Measurements from ENCODE around the gene EIF4G3.

The EIF4G3 gene

GRCh38 chr1:20987831-20988825 is 188.6 kb downstream of the EIF4G3 start:
- H3K4me3 ChIP-seq (ENCODE audit: low read length): no peak overlapping the region
- H3K4me1 ChIP-seq (ENCODE audit: insufficient read depth, low read length): peaks cover 7% of the 10 kb centered on the region
- no peak overlapping the region for H3K9ac ChIP-seq (ENCODE audit: low read depth, low read length)
- no peaks in the 10 kb centered on the region for H3K27me3 ChIP-seq (ENCODE audit: insufficient read depth, low read length)
- H3K9me3 ChIP-seq (ENCODE audit: insufficient read depth, low read depth, low read length): no peaks in the 10 kb centered on the region
- H3K36me3 ChIP-seq (ENCODE audit: insufficient read depth, low read length): no peaks in the 10 kb centered on the region
- no peak overlapping the region for H3K27ac ChIP-seq (ENCODE audit: low read depth, low read length)

GRCh38 chr1:20983297-20983889 is 193.3 kb downstream of the EIF4G3 start:
- WGBS: 82% methylated on average over 1 of the region's 3 CpGs
- no peaks in the 10 kb centered on the region for H3K27me3 ChIP-seq (ENCODE audit: insufficient read depth, low read length)

GRCh38 chr1:20982316-20982715 is 194.4 kb downstream of the EIF4G3 start:
- no peak overlapping the region for H3K27ac ChIP-seq (ENCODE audit: low read depth, low read length)
- no peaks in the 10 kb centered on the region for H3K9me3 ChIP-seq (ENCODE audit: insufficient read depth, low read depth, low read length)
- no peaks in the 10 kb centered on the region for H3K27me3 ChIP-seq (ENCODE audit: insufficient read depth, low read length)
- no peak overlapping the region for H3K9ac ChIP-seq (ENCODE audit: low read depth, low read length)
- no peaks in the 10 kb centered on the region for H3K4me1 ChIP-seq (ENCODE audit: insufficient read depth, low read length)
- no peak overlapping the region for H3K4me3 ChIP-seq (ENCODE audit: low read length)
- H3K36me3 ChIP-seq (ENCODE audit: insufficient read depth, low read length): peaks cover 4% of the 10 kb centered on the region; the same call in 1 of the 2 replicates

More at GRCh38 chr1:20983297-20983889, 193.3 kb downstream of the EIF4G3 start:
- H3K4me1 ChIP-seq (ENCODE audit: insufficient read depth, low read length): no peaks in the 10 kb centered on the region
- 0 out of 2 replicates have a peak, but pooled peaks cover under 1% of the 10 kb centered on the region for H3K36me3 ChIP-seq (ENCODE audit: insufficient read depth, low read length)
- no peak overlapping the region for H3K27ac ChIP-seq (ENCODE audit: low read depth, low read length)
- H3K9me3 ChIP-seq (ENCODE audit: insufficient read depth, low read depth, low read length): no peaks in the 10 kb centered on the region
- no peak overlapping the region for H3K4me3 ChIP-seq (ENCODE audit: low read length)
- H3K9ac ChIP-seq (ENCODE audit: low read depth, low read length): no peak overlapping the region

- Histone ChIP-seq H3K27ac (ENCODE audit: low read depth, low read length) (no peak overlapping the region), H3K36me3 (ENCODE audit: insufficient read depth, low read length) (peaks cover 4% of the 10 kb centered on the region; the same call in 1 of the 2 replicates), H3K9ac (ENCODE audit: low read depth, low read length) (no peak overlapping the region), H3K27me3 (ENCODE audit: insufficient read depth, low read length) (no peaks in the 10 kb centered on the region), H3K9me3 (ENCODE audit: insufficient read depth, low read depth, low read length) (no peaks in the 10 kb centered on the region), H3K4me3 (ENCODE audit: low read length) (no peak overlapping the region), H3K4me1 (ENCODE audit: insufficient read depth, low read length) (no peaks in the 10 kb centered on the region)
Observed at GRCh38 chr1:20981915-20982314, 194.8 kb downstream of the EIF4G3 start.

GRCh38 chr1:20980051-20980450 is 196.6 kb downstream of the EIF4G3 start:
- Histone ChIP-seq H3K36me3 (ENCODE audit: insufficient read depth, low read length) (peaks cover 4% of the 10 kb centered on the region; the same call in 1 of the 2 replicates), H3K27me3 (ENCODE audit: insufficient read depth, low read length) (no peaks in the 10 kb centered on the region), H3K4me1 (ENCODE audit: insufficient read depth, low read length) (no peaks in the 10 kb centered on the region), H3K9ac (ENCODE audit: low read depth, low read length) (no peak overlapping the region), H3K27ac (ENCODE audit: low read depth, low read length) (no peak overlapping the region), H3K4me3 (ENCODE audit: low read length) (no peak overlapping the region), H3K9me3 (ENCODE audit: insufficient read depth, low read depth, low read length) (no peaks in the 10 kb centered on the region)
- 94% methylated on average over 2 of the region's 2 CpGs for WGBS

- H3K27ac ChIP-seq (ENCODE audit: low read depth, low read length): no peak overlapping the region
- no peaks in the 10 kb centered on the region for H3K4me1 ChIP-seq (ENCODE audit: insufficient read depth, low read length)
- H3K36me3 ChIP-seq (ENCODE audit: insufficient read depth, low read length): peaks cover 4% of the 10 kb centered on the region; the same call in 1 of the 2 replicates
- H3K9me3 ChIP-seq (ENCODE audit: insufficient read depth, low read depth, low read length): no peaks in the 10 kb centered on the region
- H3K9ac ChIP-seq (ENCODE audit: low read depth, low read length): no peak overlapping the region
- no peaks in the 10 kb centered on the region for H3K27me3 ChIP-seq (ENCODE audit: insufficient read depth, low read length)
- H3K4me3 ChIP-seq (ENCODE audit: low read length): no peak overlapping the region
- 100% methylated on average over 1 of the region's 2 CpGs for WGBS
Observed at GRCh38 chr1:20978413-20978812, 198.3 kb downstream of the EIF4G3 start.

- WGBS: 80% methylated on average over 1 of the region's 1 CpG
- H3K9ac ChIP-seq (ENCODE audit: low read depth, low read length): no peak overlapping the region
- H3K4me1 ChIP-seq (ENCODE audit: insufficient read depth, low read length): no peaks in the 10 kb centered on the region
- H3K27me3 ChIP-seq (ENCODE audit: insufficient read depth, low read length): no peaks in the 10 kb centered on the region
- no peak overlapping the region for H3K4me3 ChIP-seq (ENCODE audit: low read length)
- no peaks in the 10 kb centered on the region for H3K9me3 ChIP-seq (ENCODE audit: insufficient read depth, low read depth, low read length)
- H3K36me3 ChIP-seq (ENCODE audit: insufficient read depth, low read length): peaks cover 29% of the 10 kb centered on the region
- no peak overlapping the region for H3K27ac ChIP-seq (ENCODE audit: low read depth, low read length)
Observed at GRCh38 chr1:20975668-20976067, 201.0 kb downstream of the EIF4G3 start.

- Histone ChIP-seq H3K9ac (ENCODE audit: low read depth, low read length) (no peak overlapping the region), H3K9me3 (ENCODE audit: insufficient read depth, low read depth, low read length) (no peaks in the 10 kb centered on the region), H3K27me3 (ENCODE audit: insufficient read depth, low read length) (no peaks in the 10 kb centered on the region), H3K36me3 (ENCODE audit: insufficient read depth, low read length) (peaks cover 30% of the 10 kb centered on the region), H3K27ac (ENCODE audit: low read depth, low read length) (no peak overlapping the region), H3K4me3 (ENCODE audit: low read length) (no peak overlapping the region), H3K4me1 (ENCODE audit: insufficient read depth, low read length) (no peaks in the 10 kb centered on the region)
Observed at GRCh38 chr1:20974951-20975350, 201.7 kb downstream of the EIF4G3 start.

GRCh38 chr1:20974069-20974468 is 202.6 kb downstream of the EIF4G3 start:
- Histone ChIP-seq H3K9me3 (ENCODE audit: insufficient read depth, low read depth, low read length) (no peaks in the 10 kb centered on the region), H3K36me3 (ENCODE audit: insufficient read depth, low read length) (peaks cover 39% of the 10 kb centered on the region), H3K4me1 (ENCODE audit: insufficient read depth, low read length) (no peaks in the 10 kb centered on the region), H3K27ac (ENCODE audit: low read depth, low read length) (no peak overlapping the region), H3K27me3 (ENCODE audit: insufficient read depth, low read length) (no peaks in the 10 kb centered on the region), H3K4me3 (ENCODE audit: low read length) (no peak overlapping the region), H3K9ac (ENCODE audit: low read depth, low read length) (no peak overlapping the region)
- 95% methylated on average over 1 of the region's 1 CpG for WGBS

GRCh38 chr1:20972855-20973254 is 203.8 kb downstream of the EIF4G3 start:
- Histone ChIP-seq H3K4me1 (ENCODE audit: insufficient read depth, low read length) (no peaks in the 10 kb centered on the region), H3K27ac (ENCODE audit: low read depth, low read length) (no peak overlapping the region), H3K9me3 (ENCODE audit: insufficient read depth, low read depth, low read length) (no peaks in the 10 kb centered on the region), H3K27me3 (ENCODE audit: insufficient read depth, low read length) (no peaks in the 10 kb centered on the region), H3K4me3 (ENCODE audit: low read length) (no peak overlapping the region), H3K9ac (ENCODE audit: low read depth, low read length) (no peak overlapping the region), H3K36me3 (ENCODE audit: insufficient read depth, low read length) (peaks cover 42% of the 10 kb centered on the region)
- 96% methylated on average over 5 of the region's 5 CpGs for WGBS
